Natural killer cell (primary cell): ENCODE results near the gene N4BP2. TPM values are rescaled to one million over a fixed set of nuclear protein-coding genes. Genes with fewer than 3 reads are reported as not detected.

Source experiments
- ATAC-seq, 3 donors: fragments of 150-1000 bp in 2 of 3; fragments of 200-7000 bp in 1 of 3; cut with Tn5 transposase; 1 replicate in 1 of 3; 2 replicates in 2 of 3; pipeline ENCODE4 v1.10.0; 2021; ENCODE audit warnings: mild to moderate bottlenecking in 2 of 3, moderate library complexity in 2 of 3
- DNase-seq, 2 donors: peaks; one replicate each; pipeline versions ENCODE4 v3.0.0 to v3.0.0-alpha.2; 2013 to 2021; ENCODE audit warnings: mixed read lengths in 1 of 2
- H3K27ac ChIP-seq: one replicate; pipeline ENCODE4 v1.5.1; 2013; ENCODE audit warnings: mild to moderate bottlenecking, low read length
- H3K27me3 ChIP-seq: one replicate; pipeline ENCODE4 v1.6.1; 2013; ENCODE audit warnings: low read length; ENCODE audit not compliant: control insufficient read depth, insufficient read depth
- H3K36me3 ChIP-seq: one replicate; pipeline ENCODE4 v1.6.1; 2013; ENCODE audit warnings: low read length; ENCODE audit not compliant: control insufficient read depth, insufficient read depth
- H3K4me1 ChIP-seq: one replicate; pipeline ENCODE4 v1.6.1; 2013; ENCODE audit warnings: low read length; ENCODE audit not compliant: control insufficient read depth, insufficient read depth
- H3K4me3 ChIP-seq: one replicate; pipeline ENCODE4 v1.5.1; 2013; ENCODE audit warnings: low read length
- H3K9me3 ChIP-seq: one replicate; pipeline ENCODE4 v1.6.1; 2013; ENCODE audit warnings: low read length; ENCODE audit not compliant: control insufficient read depth, insufficient read depth
- H3K27ac Mint-ChIP-seq, 2 donors: one replicate each; pipeline ENCODE4 v1.8.0; 2022; ENCODE audit warnings: mild to moderate bottlenecking in 2 of 2, mixed read lengths in 2 of 2, moderate library complexity in 1 of 2
- H3K27me3 Mint-ChIP-seq, 2 donors: one replicate each; pipeline ENCODE4 v1.8.0; 2022; ENCODE audit warnings: low read depth in 2 of 2, mixed read lengths in 2 of 2
- H3K36me3 Mint-ChIP-seq: one replicate; pipeline ENCODE4 v1.8.0; 2022; ENCODE audit warnings: mixed read lengths
- H3K4me1 Mint-ChIP-seq, 2 donors: one replicate each; pipeline ENCODE4 v1.8.0; 2022; ENCODE audit warnings: mixed read lengths in 2 of 2
- H3K4me3 Mint-ChIP-seq: one replicate; pipeline ENCODE4 v1.8.0; 2022; ENCODE audit warnings: mild to moderate bottlenecking, moderate library complexity, mixed read lengths
- H3K9me3 Mint-ChIP-seq, 2 donors: one replicate each; pipeline ENCODE4 v1.8.0; 2022; ENCODE audit warnings: mixed read lengths in 2 of 2
- CTCF ChIP-seq: fragments of 200-600 bp; IDR thresholded peaks from one replicate; pipeline ENCODE4 v1.8.0; 2022; ENCODE audit warnings: antibody characterized with exemption
- WGBS: methylation state at CpG from one replicate; pipeline ENCODE4 v1.1.7; 2013; ENCODE audit warnings: missing lambda C conversion rate; ENCODE audit not compliant: insufficient coverage; 5-methylcytosine and 5-hydroxymethylcytosine counted together
- intact Hi-C: fragments of 100-400 bp; cut with micrococcal nuclease; formaldehyde crosslinking; loops from one replicate; pipeline ENCODE4 v1.14.2; 2022
- total RNA-seq, 4 donors: library from RNA; stranded (reverse); fragments of 120-200 nt in 1 of 4; gene quantifications; one replicate each; pipeline versions ENCODE4 v1.2.3 to v1.2.4, GENCODE V29; 2013 to 2022

N4BP2 gene
- total RNA-seq, 3 donors from 2014 or later (not counting 1 experiment from before 2014, with no cell fraction given): 16.4 to 22.4 (median 17.5) TPM

- intact Hi-C loops: no loop called here
- Histone ChIP-seq H3K9me3 (no peaks in the 10 kb centered on the region), H3K4me1 (no peaks in the 10 kb centered on the region), H3K36me3 (peaks cover 15% of the 10 kb centered on the region), H3K27ac (no peak overlapping the region), H3K27me3 (no peaks in the 10 kb centered on the region), H3K4me3 (no peak overlapping the region)
- Mint-ChIP-seq H3K4me3 (no peak overlapping the region), H3K27me3 (no peaks in the 10 kb centered on the region), H3K36me3 (peaks cover 7% of the 10 kb centered on the region), H3K27ac (no peak overlapping the region), H3K9me3 (no peaks in the 10 kb centered on the region), H3K4me1 (peaks cover 0 to 4% of the 10 kb centered on the region in 2 donors)
- DNase-seq (no peak), ATAC-seq (no peak)
- 100% methylated on average over 1 of the region's 1 CpG for WGBS
- no peak for TF ChIP-seq CTCF
Measured at GRCh38 chr4:40118861-40119260, 62.2 kb downstream of the N4BP2 start.

DNA sequence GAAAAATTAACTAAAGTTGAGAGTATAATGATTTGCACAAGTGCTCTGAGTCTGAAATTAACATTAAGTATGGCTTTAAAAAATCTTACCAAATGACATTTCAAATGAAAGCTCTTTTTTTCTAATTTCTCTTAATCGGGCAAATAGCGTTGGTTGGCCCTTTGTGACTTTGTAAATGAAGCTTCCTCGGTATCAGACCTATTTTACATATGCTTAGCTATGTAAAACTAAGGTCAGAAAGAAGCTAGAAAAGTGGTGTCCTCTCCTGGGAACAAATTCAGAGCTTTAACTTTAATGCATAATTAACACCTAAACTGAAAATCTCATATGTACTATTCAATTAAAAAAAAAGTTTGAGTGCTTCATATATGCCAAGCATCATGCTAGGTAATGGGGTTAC is 62.7 kb downstream of the N4BP2 start:
- intact Hi-C loops: no loop called here
- DNase-seq: no peak
- no peaks in the 10 kb centered on the region for H3K27me3 Mint-ChIP-seq
- H3K4me3 Mint-ChIP-seq: no peak overlapping the region
- no peak for TF ChIP-seq CTCF
- WGBS: 100% methylated on average over 3 of the region's 3 CpGs
- H3K4me1 Mint-ChIP-seq: peaks cover 0 to under 1% of the 10 kb centered on the region in 2 donors
- H3K27ac Mint-ChIP-seq: no peak overlapping the region
- H3K4me3 ChIP-seq: no peak overlapping the region
- no peaks in the 10 kb centered on the region for H3K27me3 ChIP-seq
- H3K9me3 Mint-ChIP-seq: no peaks in the 10 kb centered on the region
- no peaks in the 10 kb centered on the region for H3K9me3 ChIP-seq
- H3K36me3 Mint-ChIP-seq: peaks cover 7% of the 10 kb centered on the region
- no peak for ATAC-seq
- H3K4me1 ChIP-seq: no peaks in the 10 kb centered on the region
- H3K36me3 ChIP-seq: peaks cover 14% of the 10 kb centered on the region
- H3K27ac ChIP-seq: no peak overlapping the region

DNA sequence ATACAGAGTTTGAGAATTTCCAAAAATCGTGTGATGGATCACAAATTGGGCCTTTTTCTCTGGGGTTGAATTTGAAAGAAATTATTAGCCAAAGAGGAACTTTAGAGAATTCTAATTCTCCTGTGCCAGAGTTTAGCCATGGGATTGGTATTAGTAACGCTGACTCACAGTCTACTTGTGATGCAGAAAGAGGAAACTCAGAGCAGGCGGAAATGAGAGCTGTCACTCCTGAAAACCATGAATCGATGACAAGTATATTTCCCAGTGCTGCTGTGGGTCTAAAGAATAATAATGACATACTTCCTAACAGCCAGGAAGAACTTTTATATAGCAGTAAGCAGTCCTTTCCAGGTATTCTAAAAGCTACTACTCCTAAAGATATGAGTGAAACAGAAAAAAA is 64.9 kb downstream of the N4BP2 start:
- 30% methylated on average over 4 of the region's 4 CpGs for WGBS
- Histone ChIP-seq H3K27me3 (no peaks in the 10 kb centered on the region), H3K4me3 (no peak overlapping the region), H3K4me1 (no peaks in the 10 kb centered on the region), H3K36me3 (peaks cover 14% of the 10 kb centered on the region), H3K27ac (no peak overlapping the region), H3K9me3 (no peaks in the 10 kb centered on the region)
- Mint-ChIP-seq H3K27me3 (no peaks in the 10 kb centered on the region), H3K36me3 (peaks cover 7% of the 10 kb centered on the region), H3K27ac (no peak overlapping the region), H3K4me3 (no peak overlapping the region), H3K4me1 (no peaks in the 10 kb centered on the region), H3K9me3 (no peaks in the 10 kb centered on the region)
- DNase-seq (peak in 1 of 2 donors; percentile 26), ATAC-seq (peak in 1 of 3 donors; percentile 50)
- TF ChIP-seq CTCF: no peak
- intact Hi-C loops: no loop called here

GRCh38 chr4:40122941-40123340 is 66.3 kb downstream of the N4BP2 start:
- TF ChIP-seq CTCF: no peak
- H3K27me3 ChIP-seq: no peaks in the 10 kb centered on the region
- no CpG with 5 or more reads among the region's 1 CpG for WGBS
- no peak overlapping the region for H3K4me3 Mint-ChIP-seq
- no peaks in the 10 kb centered on the region for H3K27me3 Mint-ChIP-seq
- H3K27ac Mint-ChIP-seq: no peak overlapping the region
- no peak overlapping the region for H3K27ac ChIP-seq
- H3K9me3 ChIP-seq: no peaks in the 10 kb centered on the region
- no peak overlapping the region for H3K4me3 ChIP-seq
- no peaks in the 10 kb centered on the region for H3K4me1 ChIP-seq
- no peak for DNase-seq
- H3K36me3 Mint-ChIP-seq: peaks cover 7% of the 10 kb centered on the region
- ATAC-seq: no peak
- no peaks in the 10 kb centered on the region for H3K4me1 Mint-ChIP-seq
- no peaks in the 10 kb centered on the region for H3K9me3 Mint-ChIP-seq
- intact Hi-C loops: no loop called here
- peaks cover 14% of the 10 kb centered on the region for H3K36me3 ChIP-seq
